Stimulated activated CD4-positive, alpha-beta T cell treated with anti-CD3 and anti-CD28 coated beads, Interleukin-2, amount 100 ng/mL, for 48 hours (primary cell): ENCODE data around the gene NOC4L.
"Not testable (repeated sequence)": the region's sequence is repeated elsewhere in the genome, so short reads cannot be mapped to it uniquely, and the experiment has no call there.

ENCODE experiments used
- DNase-seq, 2 donors: peaks; one replicate each; pipeline ENCODE4 v3.0.0-alpha.2; 2020

NOC4L gene

DNA sequence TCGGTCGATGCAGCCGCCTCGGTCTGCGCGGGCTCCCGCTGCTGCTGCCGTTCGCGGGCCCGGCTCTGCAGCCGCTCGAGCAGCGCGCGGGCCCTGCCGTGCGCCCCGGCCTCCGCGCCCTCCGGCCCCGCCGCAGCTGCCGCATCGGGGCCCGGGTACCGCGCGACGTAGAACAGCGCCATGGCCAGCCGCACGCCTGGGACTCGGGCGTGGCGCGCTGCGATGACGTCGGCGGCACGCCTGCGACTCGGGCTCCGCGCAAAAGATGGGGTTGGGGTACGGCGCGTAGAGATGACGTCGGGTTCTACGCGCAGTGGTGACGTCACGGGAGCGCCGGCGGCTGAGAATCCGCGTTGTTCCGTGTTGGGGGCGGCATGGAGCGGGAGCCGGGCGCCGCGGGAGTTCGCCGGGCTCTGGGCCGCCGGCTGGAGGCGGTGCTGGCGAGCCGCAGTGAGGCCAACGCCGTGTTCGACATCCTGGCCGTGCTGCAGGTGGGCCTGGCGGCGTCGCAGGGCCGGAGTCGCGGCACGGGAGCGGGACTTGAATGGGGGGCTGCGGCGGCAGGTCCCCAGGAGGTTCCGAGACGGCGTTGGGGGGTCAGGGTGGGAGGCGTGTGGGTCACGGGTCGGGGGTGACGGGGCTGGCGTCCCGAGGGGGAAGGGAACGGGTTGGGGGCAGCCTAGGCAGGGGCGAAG lies at the start of gene NOC4L, which contains the start of gene DDX51:
Gene NOC4L (plus strand): TSS at position 343 of the 695 bp plus-strand sequence. CDS start 32 bp downstream, at position 375.
Gene DDX51 (minus strand): TSS at position 205 of the 695 bp plus-strand sequence. CDS start 23 bp downstream, at position 182.
- peak; percentile 97 to 98 for DNase-seq

GRCh38 chr12:132095520-132096409 lies 48.5 kb upstream of the NOC4L start:
- no peak for DNase-seq

DNA sequence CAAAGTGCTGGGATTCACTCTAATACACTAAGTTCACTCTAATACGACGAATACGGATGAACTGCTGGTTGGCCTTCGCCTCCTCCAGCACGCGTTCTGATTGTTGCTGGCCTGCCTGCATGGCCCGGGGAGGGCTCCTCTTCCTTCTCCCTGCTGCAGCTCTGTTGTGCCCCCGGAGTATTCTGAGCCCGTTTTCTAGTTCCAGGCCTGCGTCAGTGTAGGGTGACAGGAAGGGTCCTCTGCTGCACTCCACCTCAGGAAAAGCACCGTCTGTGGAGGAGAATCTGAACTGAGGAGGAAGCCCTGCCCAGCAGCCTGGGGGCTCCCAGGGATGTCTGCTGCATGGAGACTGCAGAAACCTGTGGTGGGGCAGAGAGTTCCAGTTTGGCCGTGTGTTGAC lies 44.5 kb upstream of the NOC4L start:
- DNase-seq, result no peak

GRCh38 chr12:132100306-132101065 lies 43.8 kb upstream of the NOC4L start:
- DNase-seq, result no peak

GRCh38 chr12:132102297-132102696 lies 42.0 kb upstream of the NOC4L start:
- no peak for DNase-seq

GRCh38 chr12:132103072-132103471 lies 41.2 kb upstream of the NOC4L start:
- not testable (repeated sequence) for DNase-seq

GRCh38 chr12:132103542-132104308 lies 40.5 kb upstream of the NOC4L start:
- DNase-seq, result no peak

- no peak for DNase-seq
Measured at GRCh38 chr12:132105467-132105866, 38.8 kb upstream of the NOC4L start.

GRCh38 chr12:132106921-132107320 lies 37.3 kb upstream of the NOC4L start:
- no peak for DNase-seq

DNA sequence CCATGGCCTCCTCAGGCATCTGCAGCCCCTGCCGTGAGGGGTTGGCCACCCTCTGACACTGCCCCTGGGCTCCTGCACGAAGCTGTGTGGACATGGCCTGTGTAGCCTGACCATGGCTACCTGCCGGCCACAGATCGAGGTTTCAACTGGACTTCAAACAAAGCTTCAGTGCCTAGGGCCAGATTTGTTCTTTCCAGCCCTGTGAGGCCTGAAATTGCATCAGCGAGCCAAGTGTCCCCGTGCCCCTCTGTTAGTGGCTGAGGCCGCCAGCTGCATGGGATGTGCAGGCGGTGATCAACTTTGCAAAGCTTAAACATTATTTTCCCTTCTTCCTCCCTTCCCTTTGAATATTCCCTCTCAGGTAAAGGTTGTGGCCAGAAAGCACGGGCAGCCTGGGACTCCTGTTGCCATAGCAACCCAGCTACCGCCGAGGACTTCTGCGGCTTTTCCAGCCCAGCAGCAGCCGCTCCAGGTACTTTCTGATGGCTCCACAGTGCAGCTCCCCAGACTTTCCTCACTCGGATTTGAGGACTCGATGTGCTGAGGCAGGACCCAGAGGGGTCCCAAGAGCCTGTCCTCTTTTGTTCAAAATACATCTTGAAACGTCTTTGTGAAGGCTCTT lies 35.9 kb upstream of the NOC4L start:
- no peak for DNase-seq

GRCh38 chr12:132109741-132110140 lies 34.5 kb upstream of the NOC4L start:
- no peak for DNase-seq

GRCh38 chr12:132110677-132111076 lies 33.6 kb upstream of the NOC4L start:
- DNase-seq, result no peak

GRCh38 chr12:132111654-132112304 lies 32.5 kb upstream of the NOC4L start:
- DNase-seq, result no peak

GRCh38 chr12:132114667-132115066 lies 29.6 kb upstream of the NOC4L start:
- DNase-seq, result no peak

- DNase-seq, result no peak
Measured at GRCh38 chr12:132115500-132115899, 28.8 kb upstream of the NOC4L start.

- no peak for DNase-seq
Measured at GRCh38 chr12:132116709-132117557, 27.3 kb upstream of the NOC4L start.

GRCh38 chr12:132117558-132117875 lies 26.7 kb upstream of the NOC4L start:
- DNase-seq, result no peak

- no peak for DNase-seq
Measured at GRCh38 chr12:132118876-132119275, 25.4 kb upstream of the NOC4L start.

DNA sequence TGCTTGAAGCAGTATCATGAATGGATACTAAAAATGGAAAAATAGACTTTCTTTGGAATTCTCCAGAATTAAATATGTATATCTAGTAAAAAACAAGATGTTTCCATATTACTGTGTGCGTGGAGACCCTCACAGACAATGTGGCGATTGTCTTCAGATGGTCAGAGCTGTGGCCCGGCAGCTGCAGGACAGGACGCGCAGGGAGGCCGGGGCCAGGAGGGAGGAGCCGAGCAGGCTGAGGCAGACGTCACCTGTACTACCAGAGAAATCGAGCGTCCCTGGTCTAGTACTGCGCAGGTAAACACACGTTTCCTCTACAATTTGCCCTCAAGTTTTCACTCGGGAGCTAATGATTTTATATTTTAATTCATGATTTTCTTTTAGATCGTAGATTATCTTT lies 23.0 kb upstream of the NOC4L start:
- no peak for DNase-seq

DNA sequence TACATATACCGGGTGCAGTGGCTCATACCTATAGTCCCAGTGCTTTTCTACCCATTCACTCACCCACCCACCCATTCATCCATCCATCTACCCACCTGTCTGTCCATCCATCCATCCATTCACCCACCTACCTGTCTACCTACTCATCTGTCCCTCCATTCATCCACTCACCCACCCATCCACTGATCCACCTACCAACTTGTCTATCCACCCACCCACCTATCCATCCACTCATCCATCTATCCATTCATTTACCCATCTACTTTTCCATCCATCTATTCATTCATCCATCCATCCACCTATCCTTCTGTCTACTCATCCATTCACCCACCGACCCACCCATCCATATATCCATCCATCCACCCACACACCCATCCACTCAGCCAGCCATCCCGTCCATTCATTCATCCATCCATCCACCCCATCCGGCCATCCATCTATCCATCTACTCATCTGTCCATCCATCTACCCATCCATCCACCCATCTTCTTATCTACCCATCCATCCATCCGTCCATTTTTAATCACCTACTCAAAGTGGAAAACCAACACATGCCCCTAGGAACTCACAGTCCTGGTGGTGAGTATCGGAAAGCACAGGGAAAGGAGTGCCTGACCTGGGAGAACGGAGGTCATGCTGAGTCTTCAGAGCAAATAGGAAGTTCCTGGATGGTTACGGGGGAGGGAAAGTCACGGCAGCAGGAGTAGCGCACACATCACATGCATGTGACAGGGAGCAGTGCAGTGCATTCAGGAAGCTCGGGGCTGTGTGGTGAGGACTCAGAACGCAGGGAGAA lies 20.1 kb upstream of the NOC4L start:
- DNase-seq, result no peak
